Measurements from ENCODE around the gene TYR.
"Not testable (repeated sequence)": the region's sequence is repeated elsewhere in the genome, so short reads cannot be mapped to it uniquely, and the experiment has no call there.

Gene TYR

GRCh38 chr11:89293965-89294679, 116.4 kb downstream of the TYR start:
- H3K4me3 ChIP-seq (ENCODE audit: control insufficient read depth, low read depth, low read length), result peak overlapping the region; percentile 43
- DNase-seq (ENCODE audit: low read depth), result peak; percentile 34
- TF ChIP-seq CTCF (conservative IDR thresholded peaks at IDR 0.05; ENCODE audit: control insufficient read depth, insufficient read depth, low read depth, low read length), result no peak

DNA sequence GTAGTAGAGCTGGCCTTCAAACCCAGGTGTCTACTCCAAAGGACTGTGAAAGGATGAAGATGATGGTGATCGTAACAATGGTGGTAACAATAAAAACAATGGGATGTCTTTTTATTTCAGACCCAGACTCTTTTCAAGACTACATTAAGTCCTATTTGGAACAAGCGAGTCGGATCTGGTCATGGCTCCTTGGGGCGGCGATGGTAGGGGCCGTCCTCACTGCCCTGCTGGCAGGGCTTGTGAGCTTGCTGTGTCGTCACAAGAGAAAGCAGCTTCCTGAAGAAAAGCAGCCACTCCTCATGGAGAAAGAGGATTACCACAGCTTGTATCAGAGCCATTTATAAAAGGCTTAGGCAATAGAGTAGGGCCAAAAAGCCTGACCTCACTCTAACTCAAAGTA, 117.3 kb downstream of the TYR start:
- not testable (repeated sequence) for H3K4me3 ChIP-seq (ENCODE audit: control insufficient read depth, low read depth, low read length)

GRCh38 chr11:89303029-89303428, 125.4 kb downstream of the TYR start:
- not testable (repeated sequence) for DNase-seq (ENCODE audit: low read depth); H3K4me3 ChIP-seq (ENCODE audit: control insufficient read depth, low read depth, low read length)

More for the DNA sequence above, 117.3 kb downstream of the TYR start:
- not testable (repeated sequence) for DNase-seq (ENCODE audit: low read depth)

GRCh38 chr11:89308272-89308671, 130.6 kb downstream of the TYR start:
- H3K4me3 ChIP-seq (ENCODE audit: control insufficient read depth, low read depth, low read length); DNase-seq (ENCODE audit: low read depth): not testable (repeated sequence)

DNA sequence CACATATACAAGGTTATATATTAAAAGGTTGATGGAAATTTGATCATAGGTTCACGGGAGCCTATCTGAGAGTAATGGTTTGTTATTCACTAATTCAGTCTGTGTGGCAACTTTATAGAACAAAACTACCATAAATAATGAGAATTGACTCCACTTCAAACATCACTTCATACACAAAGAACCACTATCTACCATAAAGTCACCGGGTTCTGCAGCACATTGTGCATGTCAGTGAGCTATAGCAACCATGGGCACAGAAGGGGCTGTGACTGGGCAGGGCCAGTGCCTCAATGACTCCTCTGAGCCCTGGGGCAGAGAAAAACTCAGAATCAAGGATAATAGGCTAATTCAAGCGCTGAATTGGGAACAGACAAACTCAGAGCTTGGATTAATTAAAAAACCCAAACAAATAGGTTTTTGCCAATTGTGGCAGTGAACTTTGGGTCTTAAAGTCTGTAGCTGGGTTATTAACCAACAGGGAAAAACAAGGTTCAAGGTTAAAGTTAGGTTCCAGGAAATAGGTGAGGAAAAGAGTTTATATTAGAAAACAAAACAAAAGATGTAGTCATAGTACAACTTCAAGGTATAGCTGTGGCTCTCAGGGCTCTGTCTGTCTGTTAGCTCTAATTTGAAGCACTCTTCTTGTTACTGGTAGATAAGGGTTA, 131.8 kb downstream of the TYR start:
- DNase-seq (ENCODE audit: low read depth); H3K4me3 ChIP-seq (ENCODE audit: control insufficient read depth, low read depth, low read length): not testable (repeated sequence)

GRCh38 chr11:89310607-89311006, 132.9 kb downstream of the TYR start:
- DNase-seq (ENCODE audit: low read depth); H3K4me3 ChIP-seq (ENCODE audit: control insufficient read depth, low read depth, low read length): not testable (repeated sequence)

DNA sequence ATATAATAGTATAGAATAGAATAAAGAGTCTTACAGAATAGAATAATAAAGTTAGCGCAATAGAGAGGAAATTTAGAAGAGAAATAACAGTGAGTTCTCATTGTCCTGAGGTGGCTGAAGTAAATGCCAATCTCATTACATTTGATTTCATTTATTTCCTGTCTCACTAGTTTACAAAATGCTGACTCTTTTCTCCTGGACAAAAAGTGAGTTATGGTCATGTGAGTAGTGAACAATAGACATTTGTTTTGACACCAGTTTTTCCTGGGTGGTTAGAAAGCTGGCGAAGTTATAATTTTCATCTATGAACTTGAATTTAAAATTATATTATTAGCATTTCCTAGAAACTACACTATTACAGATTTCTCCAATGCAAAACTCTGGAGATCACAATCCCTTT, 143.7 kb downstream of the TYR start:
- no peak overlapping the region for H3K4me3 ChIP-seq (ENCODE audit: control insufficient read depth, low read depth, low read length)
- no peak for TF ChIP-seq CTCF (conservative IDR thresholded peaks at IDR 0.05; ENCODE audit: control insufficient read depth, insufficient read depth, low read depth, low read length)
- no peak for DNase-seq (ENCODE audit: low read depth)

DNA sequence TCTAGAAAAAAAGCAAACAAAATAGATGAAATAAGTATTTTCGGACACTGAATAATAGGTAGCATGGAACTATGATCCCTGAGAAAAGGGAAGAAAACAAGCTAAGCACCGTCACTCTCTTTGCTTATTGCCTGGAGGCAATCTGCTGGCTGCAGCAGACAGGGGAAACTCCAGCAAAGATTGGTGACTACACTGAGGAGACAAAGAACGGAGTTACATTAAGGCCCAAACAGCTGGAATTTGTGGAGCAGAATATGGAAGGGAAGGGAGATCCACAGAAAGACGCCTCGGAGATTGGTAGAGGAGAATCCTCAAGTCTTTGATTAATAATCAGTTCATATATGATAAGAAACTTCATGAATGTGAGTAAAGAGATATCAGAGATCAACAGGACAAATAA, 150.2 kb downstream of the TYR start:
- no peak overlapping the region for H3K4me3 ChIP-seq (ENCODE audit: control insufficient read depth, low read depth, low read length)
- no peak for TF ChIP-seq CTCF (conservative IDR thresholded peaks at IDR 0.05; ENCODE audit: control insufficient read depth, insufficient read depth, low read depth, low read length)
- no peak for DNase-seq (ENCODE audit: low read depth)

DNA sequence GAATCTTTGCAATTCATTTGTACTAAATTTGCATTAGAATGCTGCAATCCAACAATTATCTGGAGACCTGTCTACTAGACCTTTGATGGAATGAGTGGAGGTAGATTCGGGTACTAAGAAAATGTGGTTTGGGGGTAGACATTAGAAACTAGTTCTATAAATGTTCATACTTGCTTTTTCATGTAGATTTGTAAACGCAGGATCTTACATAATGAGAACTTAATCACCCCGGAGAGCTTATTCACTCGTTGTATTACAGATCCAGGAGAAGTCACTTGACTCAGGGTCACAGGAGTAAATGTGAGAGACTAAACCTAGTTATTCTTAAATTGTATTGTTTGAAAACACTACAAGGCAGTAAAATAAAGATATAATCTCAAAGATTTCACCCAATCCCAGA, 154.3 kb downstream of the TYR start:
- DNase-seq (ENCODE audit: low read depth); H3K4me3 ChIP-seq (ENCODE audit: control insufficient read depth, low read depth, low read length): not testable (repeated sequence)

- peak; percentile 47 for DNase-seq (ENCODE audit: low read depth)
- H3K4me3 ChIP-seq (ENCODE audit: control insufficient read depth, low read depth, low read length), result not testable (repeated sequence)
- peak; percentile 49 for TF ChIP-seq CTCF (conservative IDR thresholded peaks at IDR 0.05; ENCODE audit: control insufficient read depth, insufficient read depth, low read depth, low read length)
These were observed 156.0 kb downstream of the TYR start for GRCh38 chr11:89333704-89334103.

DNA sequence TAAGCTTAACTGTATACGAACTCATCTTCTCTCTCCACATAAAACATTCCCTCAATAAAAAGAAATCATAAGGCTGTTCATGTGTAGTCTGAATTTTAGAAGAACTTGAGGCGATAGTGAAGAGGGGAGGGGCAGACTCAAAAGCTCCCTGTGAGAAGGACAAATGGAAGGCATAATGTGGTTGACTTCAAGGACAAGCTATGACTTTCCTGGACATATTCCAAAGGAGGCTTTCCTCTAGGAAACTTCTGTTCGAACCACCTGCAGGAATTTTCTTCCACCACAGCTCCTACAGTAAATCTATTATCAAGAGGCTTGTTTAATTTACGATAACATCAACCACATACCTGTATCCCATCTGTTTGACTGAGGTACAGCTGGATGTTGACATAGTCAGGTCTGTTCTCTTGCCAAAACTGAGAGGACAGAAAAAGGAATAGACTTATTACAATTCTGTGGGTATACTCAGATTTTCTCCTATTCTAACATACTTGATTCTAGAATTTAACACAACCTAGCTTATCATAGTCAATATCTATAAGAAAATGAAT, 159.5 kb downstream of the TYR start:
- not testable (repeated sequence) for H3K4me3 ChIP-seq (ENCODE audit: control insufficient read depth, low read depth, low read length)

DNA sequence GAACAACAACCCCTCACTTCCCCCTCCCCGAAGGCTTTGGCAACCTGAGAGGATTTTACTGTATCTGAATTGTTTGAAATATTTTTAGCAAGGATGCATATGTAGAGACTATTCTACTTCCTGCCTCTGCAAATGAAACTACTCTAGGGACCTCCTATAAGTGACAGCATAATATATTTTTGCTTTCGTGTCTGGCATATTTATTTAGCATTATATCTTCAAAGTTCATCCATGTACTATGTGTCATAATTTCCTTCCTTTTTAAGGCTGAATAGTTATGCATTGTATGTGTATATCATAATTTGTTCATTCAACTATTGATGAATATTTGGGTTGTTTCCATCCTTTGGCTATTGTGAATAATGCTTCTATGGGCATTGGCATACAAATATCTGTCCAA, 160.4 kb downstream of the TYR start:
- H3K4me3 ChIP-seq (ENCODE audit: control insufficient read depth, low read depth, low read length); DNase-seq (ENCODE audit: low read depth): not testable (repeated sequence)

More for the DNA sequence above, 159.5 kb downstream of the TYR start:
- not testable (repeated sequence) for DNase-seq (ENCODE audit: low read depth)

DNA sequence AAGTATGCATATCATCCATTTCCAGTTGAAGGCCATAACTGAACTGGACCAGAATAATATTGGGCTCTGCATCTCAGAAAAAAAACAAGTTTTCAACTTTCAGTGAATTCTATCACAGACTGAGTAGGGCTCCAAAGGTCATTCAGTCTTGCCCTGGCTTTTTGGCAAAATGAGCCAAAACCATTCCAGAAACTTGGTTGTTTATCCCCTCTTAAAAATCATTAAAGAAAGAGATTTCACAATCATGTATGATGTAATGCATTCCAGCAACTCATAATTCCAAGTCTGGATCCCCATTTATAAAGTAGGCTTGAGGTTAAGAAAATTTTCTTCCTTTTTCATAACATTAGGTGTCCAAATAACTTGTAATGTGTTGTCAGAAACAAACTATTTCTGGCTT, 162.8 kb downstream of the TYR start:
- DNase-seq (ENCODE audit: low read depth), result peak; percentile 55
- H3K4me3 ChIP-seq (ENCODE audit: control insufficient read depth, low read depth, low read length), result not testable (repeated sequence)

Measured in fibroblast of mammary gland (primary cell).